ENCODE measurements around the gene WDR26. TPM values are rescaled to one million over a fixed set of nuclear protein-coding genes. Genes with fewer than 3 reads are reported as not detected.

Gene WDR26
- total RNA-seq, 6 experiments from 2014 or later: 27.2 to 46.8 (median 40.1) TPM

DNA sequence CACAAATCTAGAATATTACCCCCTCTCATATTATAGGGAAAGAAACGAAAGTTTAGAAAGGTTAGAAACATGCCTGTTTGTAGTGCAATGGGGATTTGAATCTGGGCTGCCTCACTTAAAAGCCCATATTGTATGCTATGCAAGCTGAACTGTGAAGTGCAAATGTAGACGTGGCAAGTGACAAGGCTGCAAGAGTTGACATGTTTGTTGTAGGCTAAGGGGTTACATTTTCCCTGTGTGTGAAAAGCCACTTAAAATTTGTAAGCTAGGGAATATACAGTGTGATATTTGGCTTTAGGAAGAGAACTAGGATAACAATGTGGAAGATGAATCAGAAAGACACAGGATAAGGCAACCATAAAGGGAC, 29.0 kb downstream of the WDR26 start:
- Histone ChIP-seq H3K9me3 (no peaks in the 10 kb centered on the region), H3K27me3 (no peaks in the 10 kb centered on the region), H3K4me1 (no peaks in the 10 kb centered on the region), H3K4me3 (no peak overlapping the region), H3K36me3 (peaks cover 6 to 84% (median 47%) of the 10 kb centered on the region in 4 donors), H3K27ac (no peak overlapping the region)
- TF ChIP-seq POLR2A (IDR thresholded peaks at IDR 0.05): no peak
- TF ChIP-seq, protein P1, sequence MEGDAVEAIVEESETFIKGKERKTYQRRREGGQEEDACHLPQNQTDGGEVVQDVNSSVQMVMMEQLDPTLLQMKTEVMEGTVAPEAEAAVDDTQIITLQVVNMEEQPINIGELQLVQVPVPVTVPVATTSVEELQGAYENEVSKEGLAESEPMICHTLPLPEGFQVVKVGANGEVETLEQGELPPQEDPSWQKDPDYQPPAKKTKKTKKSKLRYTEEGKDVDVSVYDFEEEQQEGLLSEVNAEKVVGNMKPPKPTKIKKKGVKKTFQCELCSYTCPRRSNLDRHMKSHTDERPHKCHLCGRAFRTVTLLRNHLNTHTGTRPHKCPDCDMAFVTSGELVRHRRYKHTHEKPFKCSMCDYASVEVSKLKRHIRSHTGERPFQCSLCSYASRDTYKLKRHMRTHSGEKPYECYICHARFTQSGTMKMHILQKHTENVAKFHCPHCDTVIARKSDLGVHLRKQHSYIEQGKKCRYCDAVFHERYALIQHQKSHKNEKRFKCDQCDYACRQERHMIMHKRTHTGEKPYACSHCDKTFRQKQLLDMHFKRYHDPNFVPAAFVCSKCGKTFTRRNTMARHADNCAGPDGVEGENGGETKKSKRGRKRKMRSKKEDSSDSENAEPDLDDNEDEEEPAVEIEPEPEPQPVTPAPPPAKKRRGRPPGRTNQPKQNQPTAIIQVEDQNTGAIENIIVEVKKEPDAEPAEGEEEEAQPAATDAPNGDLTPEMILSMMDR (IDR thresholded peaks at IDR 0.05): no peak
- intact Hi-C loops (cut with DNase I): no loop called here
- ATAC-seq: no peak
- WGBS (ENCODE audit: insufficient coverage, low coverage, low lambda C conversion rate, missing lambda C conversion rate): 68% methylated on average over 2 of the region's 2 CpGs
- no peak for DNase-seq

DNA sequence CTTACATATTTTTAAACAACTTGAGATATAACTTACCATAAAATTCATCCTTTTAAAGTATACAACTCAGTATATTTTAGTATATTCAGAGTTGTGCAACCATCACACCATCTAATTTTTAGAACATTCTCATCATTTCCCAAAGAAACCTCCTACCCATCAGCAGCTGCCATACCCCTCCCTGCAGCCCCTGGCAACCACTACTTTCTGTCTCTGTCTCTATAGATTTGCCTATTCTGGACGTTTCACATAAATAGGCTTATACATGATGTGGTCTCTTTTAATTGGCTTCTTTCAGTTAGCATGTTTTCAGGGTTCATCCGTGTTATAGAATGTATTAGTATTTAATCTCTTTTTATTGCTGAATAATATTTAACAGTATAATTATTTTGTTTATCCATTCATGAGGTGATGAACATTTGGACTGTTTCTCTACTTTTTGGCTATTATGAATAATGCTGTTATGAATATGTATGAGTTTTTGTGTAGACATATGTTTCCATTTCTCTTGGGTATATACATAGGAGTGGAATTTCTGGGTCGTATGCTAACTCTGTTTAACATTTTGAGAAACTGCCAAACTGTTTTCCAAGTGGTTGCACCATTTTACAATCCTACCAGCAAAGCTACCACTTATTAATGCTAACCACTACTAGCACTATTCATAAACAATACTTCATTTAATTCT, 29.5 kb downstream of the WDR26 start:
- Histone ChIP-seq H3K9me3 (no peaks in the 10 kb centered on the region), H3K27ac (no peak overlapping the region), H3K36me3 (peaks cover 6 to 84% (median 47%) of the 10 kb centered on the region in 4 donors), H3K27me3 (no peaks in the 10 kb centered on the region), H3K4me3 (no peak overlapping the region), H3K4me1 (no peaks in the 10 kb centered on the region)
- intact Hi-C loops (cut with DNase I): no loop called here
- ATAC-seq (no peak), DNase-seq (no peak)
- WGBS (ENCODE audit: insufficient coverage, low coverage, low lambda C conversion rate, missing lambda C conversion rate): 77% methylated on average over 3 of the region's 3 CpGs
- no peak for TF ChIP-seq POLR2A (IDR thresholded peaks at IDR 0.05)
- TF ChIP-seq, protein P1 (IDR thresholded peaks at IDR 0.05): no peak

DNA sequence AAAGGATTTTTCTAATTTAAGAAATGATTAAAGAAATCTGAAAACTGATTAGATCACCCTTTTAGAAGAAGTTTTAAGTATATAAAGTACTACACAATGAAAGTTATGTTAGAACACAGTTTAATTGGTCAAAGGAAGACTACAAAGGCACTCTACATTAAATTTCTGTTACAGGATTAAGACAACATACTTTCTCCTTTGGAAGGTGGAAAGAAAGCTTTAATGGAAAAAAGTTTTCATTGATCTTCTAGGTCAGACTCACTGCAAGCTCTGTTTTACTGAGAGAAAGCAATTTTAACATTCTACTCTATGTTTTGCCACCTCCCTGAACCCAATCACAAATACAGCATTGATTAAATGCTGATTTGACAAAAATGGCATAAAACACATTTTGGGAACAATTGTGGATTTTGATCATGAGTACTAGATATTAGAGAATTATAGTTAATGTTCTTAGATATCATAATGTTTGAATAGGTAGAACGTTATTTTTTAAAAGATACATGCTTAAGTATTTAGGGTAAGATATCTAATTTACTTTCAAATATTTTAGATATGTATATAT, 32.0 kb downstream of the WDR26 start:
- TF ChIP-seq POLR2A (IDR thresholded peaks at IDR 0.05): no peak
- TF ChIP-seq, protein P1 (IDR thresholded peaks at IDR 0.05): no peak
- H3K27me3 ChIP-seq: no peaks in the 10 kb centered on the region
- intact Hi-C loops (cut with DNase I): no loop called here
- no peak for DNase-seq
- H3K4me1 ChIP-seq: no peaks in the 10 kb centered on the region
- H3K27ac ChIP-seq: no peak overlapping the region
- ATAC-seq: no peak
- H3K4me3 ChIP-seq: no peak overlapping the region
- peaks cover 7 to 84% (median 51%) of the 10 kb centered on the region in 4 donors for H3K36me3 ChIP-seq
- 73% methylated on average over 1 of the region's 1 CpG for WGBS (ENCODE audit: insufficient coverage, low coverage, low lambda C conversion rate, missing lambda C conversion rate)
- no peaks in the 10 kb centered on the region for H3K9me3 ChIP-seq

DNA sequence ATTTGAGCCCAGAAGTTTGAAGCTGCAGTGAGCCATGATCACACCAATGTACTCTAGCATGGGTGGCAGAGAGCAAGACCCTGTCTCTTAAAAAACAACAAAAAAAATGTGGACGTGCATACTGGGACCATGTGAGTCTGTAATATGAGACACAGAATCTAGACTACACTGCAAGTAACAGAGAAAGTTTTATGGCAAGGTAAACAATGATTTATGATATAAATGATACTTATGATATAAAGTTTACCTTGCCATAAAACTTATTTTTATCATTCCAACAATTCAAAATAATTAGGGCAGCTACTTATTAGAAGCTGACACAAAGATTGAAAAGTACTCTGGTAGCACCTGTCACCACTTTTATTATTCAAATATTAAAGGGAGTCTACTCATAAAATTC, 34.7 kb downstream of the WDR26 start:
- intact Hi-C loops (cut with DNase I): no loop called here
- Histone ChIP-seq H3K4me1 (no peaks in the 10 kb centered on the region), H3K36me3 (peaks cover 11 to 88% (median 53%) of the 10 kb centered on the region in 4 donors), H3K27ac (no peak overlapping the region), H3K9me3 (no peaks in the 10 kb centered on the region), H3K4me3 (no peak overlapping the region), H3K27me3 (no peaks in the 10 kb centered on the region)
- WGBS (ENCODE audit: insufficient coverage, low coverage, low lambda C conversion rate, missing lambda C conversion rate): 83% methylated on average over 1 of the region's 1 CpG
- TF ChIP-seq, protein P1 (IDR thresholded peaks at IDR 0.05): no peak
- TF ChIP-seq POLR2A (IDR thresholded peaks at IDR 0.05): no peak
- no peak for ATAC-seq
- no peak for DNase-seq

Measured in right lobe of liver (tissue), 6 donors.